ENCODE data around the gene MACO1.

The MACO1 gene

GRCh38 chr1:25484096-25484495, 53.4 kb downstream of the MACO1 start:
- POLR2A ChIA-PET, result no interaction called here
- DNase-seq (ENCODE audit: low read depth, low spot score), result no peak
- CTCF ChIA-PET, result interaction anchor here (1.3 to 1.5 kb wide), 2 partner anchors 29 to 36 kb away, joined by 3 to 5 read pairs; no protein-coding TSS in a partner anchor
- H3K4me3 ChIP-seq (ENCODE audit: low read depth, low read length), result no peak overlapping the region
- TF ChIP-seq CTCF (IDR thresholded peaks at IDR 0.05; ENCODE audit: insufficient read depth, low read length, missing control alignments), result no peak

- ChIA-PET CTCF (interaction anchor here (0.8 to 5.6 kb wide), 6 partner anchors 8 to 36 kb away, joined by 3 to 51 read pairs (median 14); no protein-coding TSS in a partner anchor), POLR2A (no interaction called here)
- DNase-seq (ENCODE audit: low read depth, low spot score), result no peak
- no peak for TF ChIP-seq CTCF (IDR thresholded peaks at IDR 0.05; ENCODE audit: insufficient read depth, low read length, missing control alignments)
- no peak overlapping the region for H3K4me3 ChIP-seq (ENCODE audit: low read depth, low read length)
These were observed 53.8 kb downstream of the MACO1 start for GRCh38 chr1:25484533-25484932.

GRCh38 chr1:25485536-25486411, 55.1 kb downstream of the MACO1 start:
- no peak for DNase-seq (ENCODE audit: low read depth, low spot score)
- H3K4me3 ChIP-seq (ENCODE audit: low read depth, low read length), result no peak overlapping the region
- TF ChIP-seq CTCF (IDR thresholded peaks at IDR 0.05; ENCODE audit: insufficient read depth, low read length, missing control alignments), result no peak
- ChIA-PET CTCF (interaction anchor here (0.8 to 5.6 kb wide), 11 partner anchors 9 to 54 kb away, joined by 3 to 51 read pairs (median 5); no protein-coding TSS in a partner anchor), POLR2A (no interaction called here)

- POLR2A ChIA-PET, result no interaction called here
- CTCF ChIA-PET, result interaction anchor here (0.9 to 5.6 kb wide), 10 partner anchors 10 to 55 kb away, joined by 3 to 51 read pairs (median 6); no protein-coding TSS in a partner anchor
- TF ChIP-seq CTCF (IDR thresholded peaks at IDR 0.05; ENCODE audit: insufficient read depth, low read length, missing control alignments), result peak; percentile 35
- DNase-seq (ENCODE audit: low read depth, low spot score), result no peak
- no peak overlapping the region for H3K4me3 ChIP-seq (ENCODE audit: low read depth, low read length)
These were observed 55.9 kb downstream of the MACO1 start for GRCh38 chr1:25486602-25487001.

- no peak for DNase-seq (ENCODE audit: low read depth, low spot score)
- no peak overlapping the region for H3K4me3 ChIP-seq (ENCODE audit: low read depth, low read length)
- no peak for TF ChIP-seq CTCF (IDR thresholded peaks at IDR 0.05; ENCODE audit: insufficient read depth, low read length, missing control alignments)
- POLR2A ChIA-PET, result no interaction called here
- CTCF ChIA-PET, result interaction anchor here (0.9 to 5.6 kb wide), 10 partner anchors 8 to 33 kb away, joined by 3 to 51 read pairs (median 7); no protein-coding TSS in a partner anchor
These were observed 56.9 kb downstream of the MACO1 start for GRCh38 chr1:25487628-25488027.

GRCh38 chr1:25492323-25492722, 61.6 kb downstream of the MACO1 start:
- DNase-seq (ENCODE audit: low read depth, low spot score), result no peak
- no peak for TF ChIP-seq CTCF (IDR thresholded peaks at IDR 0.05; ENCODE audit: insufficient read depth, low read length, missing control alignments)
- no peak overlapping the region for H3K4me3 ChIP-seq (ENCODE audit: low read depth, low read length)
- ChIA-PET CTCF (interaction anchor here (1.5 kb wide), 1 partner anchor 13 kb away, joined by 6 read pairs; no protein-coding TSS in a partner anchor), POLR2A (no interaction called here)

Measured in AG04449 (cell line).